Measurements from ENCODE around the gene SMG6.
"Not testable (repeated sequence)": the region's sequence is repeated elsewhere in the genome, so short reads cannot be mapped to it uniquely, and the experiment has no call there.

Gene SMG6

DNA sequence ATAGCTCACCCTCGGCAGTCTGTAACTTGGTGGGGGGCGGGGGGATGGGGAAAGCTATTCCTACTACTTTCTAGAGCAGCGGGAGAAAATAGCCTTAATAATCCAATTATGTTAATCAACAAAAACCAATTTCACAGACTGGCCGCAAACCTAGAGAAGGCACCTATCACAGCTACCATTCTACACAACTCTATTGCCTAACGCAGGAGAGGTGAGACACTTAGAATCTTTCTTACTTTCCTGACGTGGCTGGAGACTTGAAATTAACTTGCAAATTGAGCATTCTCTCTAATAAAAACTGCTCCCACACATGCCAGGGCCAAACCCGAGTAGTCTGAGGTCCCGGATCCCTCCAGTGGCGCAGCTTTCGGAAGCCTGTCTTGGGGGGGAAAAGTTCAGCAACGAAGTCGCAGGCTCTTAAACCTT lies 794 bp downstream of the SMG6 start:
- DNase-seq: no peak

- no peak for DNase-seq
Measured at GRCh38 chr17:2299756-2300155, 3.8 kb downstream of the SMG6 start.

DNA sequence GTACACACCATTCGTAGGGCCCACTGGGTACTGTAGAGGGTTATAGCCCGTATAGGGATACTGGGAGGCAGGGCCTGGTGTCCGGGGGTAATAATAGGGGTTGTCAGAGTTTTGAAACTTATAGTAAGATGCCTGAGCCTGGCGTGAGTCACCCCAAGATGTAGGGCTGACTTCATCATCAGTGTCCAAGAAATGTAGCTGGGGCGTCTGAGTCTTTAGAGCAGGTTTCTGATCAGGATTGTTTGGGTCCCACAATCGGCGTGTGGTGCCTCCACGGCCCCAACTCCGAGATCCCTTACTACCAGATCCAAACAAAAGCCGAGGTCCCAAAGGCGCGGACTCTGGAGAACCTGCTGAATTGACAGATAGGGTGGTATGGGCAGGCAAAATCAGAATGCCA lies 4.4 kb downstream of the SMG6 start:
- DNase-seq: no peak

DNA sequence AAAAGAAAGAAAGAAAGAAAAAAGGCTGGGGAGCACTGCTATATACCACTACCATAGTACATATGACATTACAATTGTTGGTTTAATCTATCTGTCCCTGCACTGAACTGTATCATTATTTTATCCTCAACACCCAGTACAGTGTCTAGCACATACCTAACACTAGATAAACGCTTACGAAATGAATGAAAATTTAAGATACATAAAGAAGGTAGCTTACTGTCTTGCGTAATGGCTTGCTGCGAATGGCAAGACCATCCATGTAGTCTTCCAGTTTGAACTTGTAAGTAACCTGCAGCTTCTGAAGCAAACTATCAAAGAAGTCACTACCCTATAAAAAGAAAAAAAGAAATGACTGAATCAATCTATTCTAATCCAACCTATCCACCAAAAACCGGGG lies 6.6 kb downstream of the SMG6 start:
- no peak for DNase-seq

DNA sequence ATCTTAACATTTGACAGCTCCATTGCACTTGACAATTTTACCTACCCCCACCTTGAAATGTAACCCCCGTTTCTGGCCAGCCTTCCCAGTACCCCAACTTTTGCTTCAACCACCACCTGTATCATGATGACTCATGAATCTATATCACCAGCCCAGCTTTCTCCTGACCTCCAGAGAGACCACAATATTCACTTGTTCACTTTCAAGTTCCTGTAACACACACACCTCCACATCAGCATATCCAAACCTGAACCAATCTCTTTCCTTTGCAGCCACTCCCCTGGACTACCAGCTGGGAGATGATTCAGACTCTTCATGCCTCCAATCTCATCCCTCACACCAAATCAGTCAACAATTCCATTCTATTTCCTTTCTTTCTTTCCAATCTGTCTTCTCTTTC lies 8.0 kb downstream of the SMG6 start:
- DNase-seq: no peak

DNA sequence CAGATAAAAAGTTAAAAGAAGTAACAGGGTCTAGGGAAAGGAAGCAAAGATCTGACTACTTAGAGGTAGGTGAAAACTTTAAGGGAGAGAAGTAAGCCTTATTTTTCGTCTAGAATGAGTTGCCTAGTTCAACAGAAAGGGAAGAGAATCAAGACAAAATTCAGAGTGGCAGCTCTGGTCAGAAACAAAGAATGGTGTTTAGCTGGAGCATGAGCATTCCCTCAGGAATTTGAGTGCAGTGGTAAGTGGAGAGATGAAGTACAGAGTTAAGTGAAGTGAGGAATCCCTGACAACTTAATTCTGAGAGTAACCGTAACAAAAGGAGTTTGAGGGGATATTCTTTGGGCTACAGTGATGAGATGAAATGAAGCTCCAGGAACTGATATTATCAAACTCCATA lies 11.5 kb downstream of the SMG6 start:
- no peak for DNase-seq

- no peak for DNase-seq
Measured at GRCh38 chr17:2289878-2290478, 13.6 kb downstream of the SMG6 start.

GRCh38 chr17:2283302-2283701 lies 20.3 kb downstream of the SMG6 start:
- DNase-seq: no peak

DNA sequence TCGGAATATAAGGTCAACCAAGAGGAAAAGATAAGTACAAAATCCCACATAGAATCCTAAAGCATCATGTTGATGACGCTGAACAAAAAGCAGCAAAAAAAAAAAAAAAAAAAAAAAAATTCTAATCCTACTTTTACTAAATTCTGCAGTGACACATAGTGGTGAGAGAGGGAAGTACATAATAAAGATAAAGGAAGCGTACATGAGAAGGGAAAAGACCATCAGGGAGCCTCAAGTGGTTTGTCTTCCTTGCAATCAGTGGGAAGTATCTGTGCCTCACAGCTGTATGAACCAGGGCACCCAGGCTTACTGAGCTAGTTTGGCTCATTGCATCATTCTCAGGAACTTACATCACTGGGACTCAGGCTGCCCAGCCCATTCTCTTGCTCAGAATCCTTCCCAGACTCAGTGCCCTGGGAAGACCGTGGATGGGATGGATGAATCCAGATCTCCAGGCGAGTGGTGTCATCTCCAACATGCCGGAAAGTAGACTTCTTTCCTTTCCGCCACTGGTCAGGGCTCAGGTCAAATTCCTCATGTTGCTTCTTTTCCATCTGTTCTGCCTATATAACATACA lies 21.2 kb downstream of the SMG6 start:
- DNase-seq: peak; percentile 72 to 91 (median 86)

DNA sequence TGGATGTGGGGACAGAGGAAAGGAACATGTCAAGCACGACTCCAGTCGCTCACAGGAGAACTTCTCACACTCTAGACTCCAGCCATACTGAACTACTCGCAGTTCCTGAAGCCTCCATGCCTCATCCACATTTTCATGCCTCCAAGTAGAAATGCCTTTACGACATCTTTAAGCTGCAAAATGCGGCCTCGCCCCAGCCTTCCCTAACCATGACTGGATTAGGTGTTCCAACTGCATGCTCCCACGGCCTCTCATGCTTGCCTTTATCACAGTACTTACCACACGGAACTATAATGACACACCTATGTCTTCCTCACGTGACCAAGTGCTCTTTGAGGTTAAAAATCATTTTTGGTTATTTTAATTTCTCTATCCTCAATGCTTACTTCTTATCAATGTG lies 23.9 kb downstream of the SMG6 start:
- no peak for DNase-seq

DNA sequence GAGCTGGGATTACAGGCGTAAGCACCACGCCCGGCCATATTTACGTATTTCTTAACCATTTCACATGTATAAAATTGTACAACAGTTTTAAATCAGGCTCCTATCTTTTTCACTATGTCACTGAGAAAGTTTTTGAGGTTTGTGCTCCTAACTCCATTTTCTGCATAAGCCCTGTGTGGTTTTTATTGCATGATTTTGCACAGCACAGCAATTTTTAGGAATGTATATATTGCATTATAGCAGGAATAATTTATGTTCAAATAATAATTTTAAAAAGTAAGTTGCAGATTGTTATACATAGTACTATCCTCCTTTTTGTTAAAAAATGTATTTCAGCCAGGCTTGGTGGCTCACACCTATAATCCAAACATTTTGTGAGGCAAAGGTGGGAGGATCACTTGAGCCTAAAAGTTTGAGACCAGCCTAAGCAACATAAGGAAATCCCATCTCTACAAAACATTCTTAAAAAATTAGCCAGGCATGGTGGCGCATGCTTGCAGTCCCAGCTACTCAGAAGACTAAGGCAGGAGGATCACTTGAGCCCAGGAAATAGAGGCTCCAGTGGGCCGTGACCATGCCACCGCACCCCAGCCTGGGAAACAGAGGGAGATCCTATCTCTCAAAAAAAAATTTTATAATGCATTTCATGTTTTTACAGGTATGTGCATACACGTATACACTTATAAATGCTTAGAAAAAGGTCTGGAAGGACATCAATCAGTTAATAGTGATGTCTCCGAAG lies 26.0 kb downstream of the SMG6 start:
- DNase-seq: no peak

DNA sequence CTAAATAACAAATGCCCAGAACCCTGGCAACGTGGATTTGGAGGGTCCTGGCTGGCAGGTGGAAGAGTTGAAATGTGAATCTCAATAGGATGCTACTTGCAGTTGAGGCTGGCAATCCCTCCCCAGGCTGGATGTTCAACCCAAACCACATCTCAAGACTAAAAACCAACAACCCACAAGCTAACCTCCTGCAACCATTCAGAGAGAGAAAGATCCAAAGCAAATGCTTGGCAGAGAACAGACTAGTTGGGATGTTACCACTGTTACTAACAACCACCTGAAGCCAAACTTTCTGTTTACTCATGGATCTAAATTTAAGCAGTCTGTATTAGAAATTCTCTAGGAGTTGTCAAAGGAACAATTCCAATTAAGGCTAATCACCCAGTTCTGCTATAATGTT lies 27.9 kb downstream of the SMG6 start:
- no peak for DNase-seq

DNA sequence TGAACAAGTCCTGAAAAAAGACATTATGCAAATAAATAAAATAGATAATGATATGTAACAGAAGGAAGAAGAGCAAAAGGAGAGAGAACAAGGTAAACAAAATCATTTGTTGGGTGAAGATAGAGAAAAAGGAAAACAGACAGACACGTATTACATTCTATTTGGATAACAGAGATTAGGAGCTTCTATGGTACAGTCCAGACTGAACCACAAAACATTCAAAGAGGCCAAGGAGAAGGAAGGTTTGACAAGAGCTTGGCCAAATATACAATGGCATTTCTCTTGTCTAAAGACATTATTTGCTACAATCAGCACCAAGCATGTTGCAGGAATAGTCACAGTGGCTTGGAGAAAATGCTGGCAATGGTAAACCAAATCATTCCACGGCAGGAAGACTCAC lies 29.2 kb downstream of the SMG6 start:
- DNase-seq: no peak

GRCh38 chr17:2271985-2272702 lies 31.4 kb downstream of the SMG6 start:
- no peak for DNase-seq

DNA sequence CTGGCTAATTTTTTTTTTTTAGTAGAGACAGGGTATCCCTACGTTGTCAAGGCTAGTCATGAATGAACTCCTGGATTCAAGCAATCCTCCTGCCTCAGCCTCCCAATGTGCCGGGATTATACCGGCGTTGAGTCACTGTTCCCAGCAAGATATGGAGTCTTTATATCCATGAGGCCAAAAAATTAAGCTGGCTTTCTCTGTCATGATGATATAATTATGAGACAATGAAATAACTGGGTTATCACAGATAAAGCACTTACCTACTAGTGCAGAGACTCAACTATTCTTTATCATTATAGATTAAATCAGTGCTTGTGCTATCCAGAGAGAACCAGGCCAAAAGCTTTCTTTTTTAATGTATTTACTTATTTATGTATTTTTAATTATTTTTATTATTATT lies 36.2 kb downstream of the SMG6 start:
- no peak for DNase-seq

DNA sequence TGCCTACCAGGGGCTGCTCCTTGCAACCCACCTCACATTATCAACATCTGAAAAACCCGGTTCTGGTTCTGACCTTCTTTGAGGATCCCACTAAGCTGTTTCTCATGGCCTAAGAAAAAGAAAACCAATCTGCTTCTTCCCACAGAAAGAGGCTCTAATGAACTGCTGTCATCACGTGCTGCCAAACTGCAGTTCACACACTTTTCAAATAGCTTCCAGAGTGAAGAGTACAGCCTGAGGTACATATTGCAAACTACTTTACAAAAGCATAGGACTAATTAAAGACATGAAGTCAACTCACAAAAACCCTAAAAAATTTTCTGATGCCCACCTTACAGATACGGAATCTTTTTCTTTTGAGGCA lies 36.7 kb downstream of the SMG6 start:
- DNase-seq: no peak

GRCh38 chr17:2266045-2266864 lies 37.3 kb downstream of the SMG6 start:
- DNase-seq: peak; percentile 35 to 49 (median 45)

- not testable (repeated sequence) for DNase-seq
Measured at GRCh38 chr17:2265166-2265565, 38.4 kb downstream of the SMG6 start.

DNA sequence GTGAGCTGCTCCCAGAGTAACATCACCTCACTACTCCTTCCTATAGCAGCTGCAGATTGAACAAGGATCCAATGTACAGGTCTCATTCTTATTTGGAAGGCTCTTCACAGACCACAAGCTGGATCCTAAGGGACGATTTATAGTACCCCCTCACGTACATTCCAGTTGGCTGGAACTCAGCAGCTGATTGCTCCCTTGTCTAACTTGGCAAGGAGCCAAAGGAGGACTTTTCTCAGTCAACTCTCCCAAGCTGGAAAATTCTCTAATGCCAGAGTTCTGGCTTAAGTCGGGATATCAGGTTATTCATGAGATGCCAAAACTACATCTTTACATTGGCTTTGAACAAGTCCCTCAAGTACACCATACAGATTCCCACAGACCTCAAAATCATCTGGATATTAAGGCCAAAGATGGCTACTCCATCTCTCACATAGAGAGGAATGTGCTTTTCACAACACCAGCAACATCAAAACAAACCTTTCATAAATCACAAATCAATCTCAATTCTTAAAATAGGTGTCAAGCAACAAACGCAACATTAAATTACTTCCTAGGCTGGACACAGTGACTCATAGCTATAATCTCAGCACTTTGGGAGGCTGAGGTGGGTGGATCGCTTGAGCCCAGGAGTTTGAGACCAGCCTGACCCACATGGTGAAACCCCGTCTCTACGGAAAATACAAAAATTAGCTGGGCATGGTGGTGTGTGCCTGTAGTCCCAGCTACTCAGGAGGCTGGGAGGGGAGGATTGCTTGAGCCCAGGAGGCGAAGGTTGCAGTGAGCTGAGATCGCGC lies 39.3 kb downstream of the SMG6 start:
- DNase-seq: no peak

DNA sequence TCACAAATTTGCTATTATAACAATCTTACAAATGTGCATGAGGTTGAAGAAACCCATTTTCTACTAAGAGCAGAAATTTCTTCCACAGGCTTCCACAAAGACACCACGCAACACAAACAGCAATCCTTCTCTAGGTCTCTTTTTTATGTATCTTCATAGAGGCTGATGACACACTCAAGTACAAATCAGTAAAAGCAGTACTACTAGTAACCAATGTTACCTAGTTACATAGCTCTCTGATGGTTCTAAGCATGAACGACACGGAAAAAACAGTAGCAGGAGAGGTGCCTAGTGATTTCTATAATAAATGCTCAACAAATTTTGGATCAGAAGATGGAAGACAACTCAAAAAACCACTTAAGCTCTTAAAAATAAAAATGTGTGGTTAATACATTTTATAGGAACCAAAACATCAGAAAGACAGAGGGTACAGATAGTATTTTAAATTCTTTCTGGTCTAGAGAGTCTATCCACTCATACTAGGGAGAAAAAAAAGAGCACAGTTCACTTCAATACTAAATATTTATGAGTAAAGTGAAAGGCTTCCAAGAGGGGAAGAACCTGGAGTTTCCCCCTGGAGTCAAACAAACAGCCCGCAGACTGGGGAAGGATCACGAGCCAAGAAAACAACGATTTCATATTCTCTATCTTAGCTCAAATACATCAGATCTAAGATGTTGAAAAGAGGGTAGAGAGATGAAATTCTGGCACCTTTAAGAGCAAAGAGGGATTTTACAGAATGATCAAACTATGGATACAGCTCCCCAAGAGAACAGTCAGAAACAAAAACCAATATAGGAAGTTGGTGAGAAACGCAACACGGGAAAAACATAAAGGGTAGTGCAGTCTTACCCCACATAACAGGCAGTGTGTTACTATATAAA lies 40.2 kb downstream of the SMG6 start:
- peak; percentile 36 to 46 (median 40) for DNase-seq

- no peak for DNase-seq
Measured at GRCh38 chr17:2262135-2262587, 41.4 kb downstream of the SMG6 start.

Measured in suppressor macrophage treated with lipopolysaccharide for 1 hour (primary cell).